Measurements from ENCODE around the gene EDAR. TPM values are rescaled to one million over a fixed set of nuclear protein-coding genes. Genes with fewer than 3 reads are reported as not detected.

EDAR gene
- total RNA-seq, 2 donors from 2014 or later: not detected

- Histone ChIP-seq H3K9me3 (no peaks in the 10 kb centered on the region), H3K4me1 (ENCODE audit: control insufficient read depth in 1 of 2, low read depth in 2 of 2) (peaks cover 0 to 7% of the 10 kb centered on the region in 2 donors), H3K36me3 (no peaks in the 10 kb centered on the region), H3K4me3 (no peak overlapping the region), H3K27me3 (replicated peaks; ENCODE audit: insufficient read depth) (no peaks in the 10 kb centered on the region), H3K27ac (no peak overlapping the region)
- ATAC-seq (ENCODE audit: insufficient number of reproducible peaks, low FRiP score, low read depth) (no peak), DNase-seq (ENCODE audit: low spot score) (no peak)
- TF ChIP-seq CTCF (IDR thresholded peaks at IDR 0.05): no peak
These were observed 4.3 kb upstream of the EDAR start for GRCh38 chr2:108993095-108993937.

- H3K9me3 ChIP-seq: no peaks in the 10 kb centered on the region
- H3K4me1 ChIP-seq (ENCODE audit: control insufficient read depth in 1 of 2, low read depth in 2 of 2): peaks cover 0 to 9% of the 10 kb centered on the region in 2 donors
- no peak overlapping the region for H3K4me3 ChIP-seq
- no peaks in the 10 kb centered on the region for H3K36me3 ChIP-seq
- ATAC-seq (ENCODE audit: insufficient number of reproducible peaks, low FRiP score, low read depth) (no peak), DNase-seq (ENCODE audit: low spot score) (no peak)
- no peak for TF ChIP-seq CTCF (IDR thresholded peaks at IDR 0.05)
- H3K27me3 ChIP-seq (replicated peaks; ENCODE audit: insufficient read depth): no peaks in the 10 kb centered on the region
- no peak overlapping the region for H3K27ac ChIP-seq
These were observed 784 bp downstream of the EDAR start for GRCh38 chr2:108988076-108988795.

- ATAC-seq (ENCODE audit: insufficient number of reproducible peaks, low FRiP score, low read depth): no peak
- H3K27me3 ChIP-seq (replicated peaks; ENCODE audit: insufficient read depth): no peaks in the 10 kb centered on the region
- TF ChIP-seq CTCF (IDR thresholded peaks at IDR 0.05): no peak
- no peak for DNase-seq (ENCODE audit: low spot score)
- no peak overlapping the region for H3K4me3 ChIP-seq
- no peaks in the 10 kb centered on the region for H3K9me3 ChIP-seq
- no peaks in the 10 kb centered on the region for H3K36me3 ChIP-seq
- no peak overlapping the region for H3K27ac ChIP-seq
- H3K4me1 ChIP-seq (ENCODE audit: control insufficient read depth in 1 of 2, low read depth in 2 of 2): peaks cover 0 to 9% of the 10 kb centered on the region in 2 donors
These were observed 2.0 kb downstream of the EDAR start for GRCh38 chr2:108986916-108987510.

- Histone ChIP-seq H3K4me1 (ENCODE audit: control insufficient read depth in 1 of 2, low read depth in 2 of 2) (peaks cover 0 to 4% of the 10 kb centered on the region in 2 donors), H3K9me3 (no peaks in the 10 kb centered on the region), H3K27ac (no peak overlapping the region), H3K27me3 (replicated peaks; ENCODE audit: insufficient read depth) (no peaks in the 10 kb centered on the region), H3K4me3 (no peak overlapping the region), H3K36me3 (no peaks in the 10 kb centered on the region)
- TF ChIP-seq CTCF (IDR thresholded peaks at IDR 0.05): no peak
- no peak for ATAC-seq (ENCODE audit: insufficient number of reproducible peaks, low FRiP score, low read depth)
- no peak for DNase-seq (ENCODE audit: low spot score)
These were observed 5.4 kb downstream of the EDAR start for GRCh38 chr2:108983610-108984009.

GRCh38 chr2:108983061-108983460 lies 6.0 kb downstream of the EDAR start:
- no peaks in the 10 kb centered on the region for H3K9me3 ChIP-seq
- DNase-seq (ENCODE audit: low spot score): no peak
- no peaks in the 10 kb centered on the region for H3K27me3 ChIP-seq (replicated peaks; ENCODE audit: insufficient read depth)
- no peak overlapping the region for H3K27ac ChIP-seq
- no peaks in the 10 kb centered on the region for H3K4me1 ChIP-seq (ENCODE audit: control insufficient read depth in 1 of 2, low read depth in 2 of 2)
- no peaks in the 10 kb centered on the region for H3K36me3 ChIP-seq
- no peak overlapping the region for H3K4me3 ChIP-seq
- no peak for ATAC-seq (ENCODE audit: insufficient number of reproducible peaks, low FRiP score, low read depth)
- no peak for TF ChIP-seq CTCF (IDR thresholded peaks at IDR 0.05)

Data from thoracic aorta (tissue), 2 donors.